GM12878 (cell line): ENCODE measurements around the gene RPLP2.

Experiments
- ATF3 ChIP-seq: IDR thresholded peaks from 2 replicates; pipeline ENCODE4 v1.6.1; 2011; ENCODE audit warnings: low read depth, mild to moderate bottlenecking, low read length, moderate library complexity, borderline replicate concordance; ENCODE audit errors: extremely low read depth
- BCL11A ChIP-seq: IDR thresholded peaks from 2 replicates; pipeline ENCODE4 v1.6.1; 2011; ENCODE audit warnings: low read depth, low read length
- CHD2 ChIP-seq: IDR thresholded peaks from 2 replicates; pipeline ENCODE4 v1.6.1; 2011; ENCODE audit warnings: low read depth, low read length, improper control_type of control experiment, borderline replicate concordance
- CTCF ChIP-seq, 3 experiments: IDR thresholded peaks in 2 of 3; conservative IDR thresholded peaks in 1 of 3; 2 replicates each; pipeline ENCODE4 v1.5.1; 2011; ENCODE audit warnings: low read depth in 3 of 3, low read length in 3 of 3, mild to moderate bottlenecking in 3 of 3, control low read depth in 2 of 3, moderate library complexity in 2 of 3, inconsistent platforms in 1 of 3, mixed read lengths in 1 of 3; ENCODE audit not compliant: control insufficient read depth in 2 of 3, insufficient read depth in 1 of 3; ENCODE audit errors: extremely low read depth in 1 of 3
- EP300 ChIP-seq, 2 experiments: fragments of 150-350 bp in 1 of 2; IDR thresholded peaks; 2 replicates each; pipeline ENCODE4 v1.6.1; 2011 to 2012; ENCODE audit warnings: low read depth in 2 of 2, low read length in 2 of 2, borderline replicate concordance in 1 of 2, improper control_type of control experiment in 1 of 2, inconsistent platforms in 1 of 2; ENCODE audit not compliant: control insufficient read depth in 1 of 2
- GATAD2B ChIP-seq: fragments of 450-650 bp; conservative IDR thresholded peaks from 2 replicates; pipeline ENCODE4 v1.6.1; 2017; ENCODE audit warnings: low read depth, mild to moderate bottlenecking, moderate library complexity
- MLLT1 ChIP-seq: fragments of 450-650 bp; IDR thresholded peaks from 2 replicates; pipeline ENCODE4 v1.6.1; 2016; ENCODE audit warnings: mild to moderate bottlenecking
- PML ChIP-seq: IDR thresholded peaks from 2 replicates; pipeline ENCODE4 v1.6.1; 2012; ENCODE audit warnings: low read length, inconsistent platforms
- POLR2A ChIP-seq: IDR thresholded peaks from 2 replicates; pipeline ENCODE4 v1.6.1; 2011; ENCODE audit warnings: low read depth, mild to moderate bottlenecking, low read length
- POLR2AphosphoS5 ChIP-seq: IDR thresholded peaks from 2 replicates; pipeline ENCODE4 v1.6.1; 2011; ENCODE audit warnings: mild to moderate bottlenecking, low read length, inconsistent platforms
- RAD51 ChIP-seq: fragments of 450-650 bp; IDR thresholded peaks from 2 replicates; pipeline ENCODE4 v1.6.1; 2016; ENCODE audit warnings: moderate library complexity, mild to moderate bottlenecking, inconsistent platforms
- RELA ChIP-seq: fragments of 450-650 bp; IDR thresholded peaks from 2 replicates; pipeline ENCODE4 v1.8.0; 2014; ENCODE audit warnings: borderline replicate concordance; ENCODE audit not compliant: partially characterized antibody
- ZBTB4 ChIP-seq: fragments of 450-650 bp; formaldehyde crosslinking; IDR thresholded peaks from 2 replicates; pipeline ENCODE4 v1.4.0; 2022; ENCODE audit warnings: mild to moderate bottlenecking, moderate library complexity

GRCh38 chr11:843818-844692 lies 34.3 kb downstream of the RPLP2 start:
- TF ChIP-seq PML (no peak), GATAD2B (no peak), EP300 (IDR thresholded peaks at IDR 0.05; ENCODE audit: borderline replicate concordance in 1 of 2, control insufficient read depth in 1 of 2, low read depth in 2 of 2, low read length in 2 of 2) (no peak), ATF3 (no peak), CHD2 (no peak), POLR2AphosphoS5 (no peak), CTCF (IDR thresholded peaks at IDR 0.05 in 2 of 3, conservative IDR thresholded peaks at IDR 0.05 in 1 of 3; ENCODE audit: control insufficient read depth in 2 of 3, extremely low read depth in 1 of 3, insufficient read depth in 1 of 3, low read depth in 3 of 3, low read length in 3 of 3) (no peak), POLR2A (no peak), RELA (no peak), BCL11A (no peak), ZBTB4 (no peak), RAD51 (no peak), MLLT1 (0 out of 2 replicates have a peak, but pooled peaks have one; percentile 34)
